Brain microvascular endothelial cell (primary cell): ENCODE data around the gene TLL1.

ENCODE experiments used
- DNase-seq: peaks from one replicate; pipeline ENCODE4 v3.0.0-alpha.2; 2020
- H3K27ac ChIP-seq: fragments of 250-450 bp; sonication (Bioruptor Pico); 2 replicates; pipeline ENCODE4 v1.5.1; 2020; ENCODE audit warnings: mild to moderate bottlenecking, moderate library complexity
- H3K27me3 ChIP-seq: fragments of 250-450 bp; sonication (Bioruptor Pico); replicated peaks from 2 replicates; pipeline ENCODE4 v1.5.1; 2020; ENCODE audit warnings: mild to moderate bottlenecking
- H3K36me3 ChIP-seq: fragments of 250-450 bp; sonication (Bioruptor Pico); replicated peaks from 2 replicates; pipeline ENCODE4 v1.5.1; 2020; ENCODE audit warnings: mild to moderate bottlenecking
- H3K4me3 ChIP-seq: 2 replicates; pipeline ENCODE4 v1.5.1; 2011; ENCODE audit warnings: low read depth, mild to moderate bottlenecking, control low read depth, low read length, moderate library complexity
- in situ Hi-C: cut with HindIII; loops from 2 replicates; pipeline ENCODE4 v1.10.0; 2017; ENCODE audit warnings: low sequenced_read_pairs, low pct_ligation_motif_present
- TF ChIP-seq, protein P1 (sequence below): IDR thresholded peaks from 2 replicates; pipeline ENCODE4 v1.5.1; 2011; ENCODE audit warnings: low read depth, mild to moderate bottlenecking, moderate library complexity, low read length, control low read depth, inconsistent platforms; ENCODE audit errors: missing control alignments

Gene TLL1

DNA sequence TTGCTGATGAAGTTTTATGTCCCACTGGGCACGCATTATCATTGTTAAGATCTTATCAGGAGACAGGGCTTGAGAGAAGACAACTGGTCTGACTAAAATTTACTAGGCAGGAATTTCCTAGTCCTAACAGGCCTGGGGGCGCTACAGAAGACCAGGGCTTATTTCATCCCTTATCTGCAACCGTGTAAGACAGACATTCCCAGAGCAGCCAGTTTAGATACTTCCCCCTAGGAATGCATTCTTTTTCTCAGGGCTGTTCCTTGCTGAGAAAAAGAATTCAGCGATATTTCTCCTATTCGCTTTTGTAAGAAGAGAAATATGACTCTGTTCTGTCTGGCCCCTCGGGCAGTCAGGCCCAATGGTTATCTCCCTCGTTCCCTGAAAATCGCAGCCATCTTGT, 93.8 kb downstream of the TLL1 start:
- Histone ChIP-seq H3K27ac (no peak overlapping the region), H3K36me3 (no peaks in the 10 kb centered on the region), H3K4me3 (no peak overlapping the region), H3K27me3 (no peaks in the 10 kb centered on the region)
- no peak for DNase-seq
- in situ Hi-C loops, result no loop called here
- TF ChIP-seq, protein P1, sequence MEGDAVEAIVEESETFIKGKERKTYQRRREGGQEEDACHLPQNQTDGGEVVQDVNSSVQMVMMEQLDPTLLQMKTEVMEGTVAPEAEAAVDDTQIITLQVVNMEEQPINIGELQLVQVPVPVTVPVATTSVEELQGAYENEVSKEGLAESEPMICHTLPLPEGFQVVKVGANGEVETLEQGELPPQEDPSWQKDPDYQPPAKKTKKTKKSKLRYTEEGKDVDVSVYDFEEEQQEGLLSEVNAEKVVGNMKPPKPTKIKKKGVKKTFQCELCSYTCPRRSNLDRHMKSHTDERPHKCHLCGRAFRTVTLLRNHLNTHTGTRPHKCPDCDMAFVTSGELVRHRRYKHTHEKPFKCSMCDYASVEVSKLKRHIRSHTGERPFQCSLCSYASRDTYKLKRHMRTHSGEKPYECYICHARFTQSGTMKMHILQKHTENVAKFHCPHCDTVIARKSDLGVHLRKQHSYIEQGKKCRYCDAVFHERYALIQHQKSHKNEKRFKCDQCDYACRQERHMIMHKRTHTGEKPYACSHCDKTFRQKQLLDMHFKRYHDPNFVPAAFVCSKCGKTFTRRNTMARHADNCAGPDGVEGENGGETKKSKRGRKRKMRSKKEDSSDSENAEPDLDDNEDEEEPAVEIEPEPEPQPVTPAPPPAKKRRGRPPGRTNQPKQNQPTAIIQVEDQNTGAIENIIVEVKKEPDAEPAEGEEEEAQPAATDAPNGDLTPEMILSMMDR, result no peak

DNA sequence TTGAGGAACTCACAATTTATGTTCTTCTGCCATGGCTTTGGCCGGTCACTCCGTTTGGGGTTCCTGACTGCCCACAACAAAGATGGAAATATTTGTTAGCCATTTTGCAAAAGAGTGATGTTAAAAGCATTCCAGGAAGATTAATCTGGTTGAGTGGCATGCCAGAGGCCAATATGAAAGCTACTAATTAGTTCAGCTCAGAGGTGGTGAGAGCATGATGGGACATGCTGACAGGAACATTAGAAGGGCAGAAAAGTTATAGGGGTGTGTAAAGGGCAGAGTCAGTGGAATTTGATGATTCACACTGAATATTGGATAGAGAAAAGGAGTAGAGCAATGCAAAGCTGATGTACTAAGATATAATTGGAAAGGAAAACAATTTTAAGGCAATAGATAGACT, 94.4 kb downstream of the TLL1 start:
- in situ Hi-C loops, result no loop called here
- Histone ChIP-seq H3K27ac (no peak overlapping the region), H3K27me3 (no peaks in the 10 kb centered on the region), H3K36me3 (no peaks in the 10 kb centered on the region), H3K4me3 (no peak overlapping the region)
- TF ChIP-seq, protein P1, result no peak
- DNase-seq, result no peak

DNA sequence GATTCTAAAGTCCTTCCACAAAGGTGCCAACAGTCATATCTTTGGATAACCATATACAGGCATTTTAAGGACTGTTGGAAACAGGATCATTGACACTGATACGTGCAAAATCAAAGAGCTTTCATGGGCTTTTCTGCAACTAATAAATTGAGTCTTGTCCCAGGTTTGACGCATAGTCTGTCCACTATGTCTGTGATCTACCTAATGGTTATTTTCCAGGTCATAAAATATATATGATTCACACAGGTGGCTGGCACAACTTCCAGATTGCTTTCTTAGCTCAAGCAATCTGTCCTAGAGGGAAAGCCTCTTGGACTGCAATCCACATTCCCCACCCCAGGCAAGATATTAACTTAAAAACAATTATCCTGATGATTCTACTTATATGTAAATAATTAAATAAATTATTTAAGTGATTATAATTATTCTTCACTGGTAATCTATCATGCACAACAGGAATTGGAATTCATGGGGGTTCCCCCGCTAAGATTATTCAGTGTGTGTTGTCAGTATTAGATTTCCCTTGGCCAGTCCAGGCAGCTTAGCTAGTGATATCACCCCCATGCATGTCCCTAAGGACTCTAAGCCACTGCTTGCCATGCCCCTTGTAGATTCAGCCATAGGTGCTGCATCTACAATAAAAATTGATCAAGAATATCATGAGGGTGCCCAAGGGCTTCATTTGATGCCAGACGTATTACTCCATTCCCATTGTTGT, 97.8 kb downstream of the TLL1 start:
- Histone ChIP-seq H3K4me3 (no peak overlapping the region), H3K27me3 (no peaks in the 10 kb centered on the region), H3K36me3 (no peaks in the 10 kb centered on the region), H3K27ac (no peak overlapping the region)
- in situ Hi-C loops, result no loop called here
- DNase-seq, result no peak
- TF ChIP-seq, protein P1, result no peak

DNA sequence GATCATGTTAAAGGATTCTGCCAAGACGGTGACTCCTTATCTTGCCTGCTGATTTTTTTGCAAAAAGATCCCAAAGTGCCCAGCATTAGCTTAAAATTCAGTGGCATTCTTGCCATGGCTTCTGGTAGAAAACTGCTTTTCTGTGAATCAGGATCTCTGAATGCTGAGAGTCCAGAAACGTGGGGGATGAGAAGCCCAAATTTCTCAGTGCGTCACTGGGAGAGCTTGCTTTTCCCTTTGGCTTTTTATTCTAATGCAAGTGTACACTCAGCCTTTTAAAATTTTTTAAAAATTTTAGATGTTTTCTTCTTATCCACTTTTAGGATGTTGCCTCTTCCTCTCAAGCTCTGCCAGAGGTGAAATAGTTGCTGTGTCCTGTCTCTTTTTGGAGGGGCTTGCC, 98.4 kb downstream of the TLL1 start:
- H3K4me3 ChIP-seq, result no peak overlapping the region
- no peak overlapping the region for H3K27ac ChIP-seq
- no peaks in the 10 kb centered on the region for H3K27me3 ChIP-seq
- no peaks in the 10 kb centered on the region for H3K36me3 ChIP-seq
- in situ Hi-C loops, result no loop called here
- DNase-seq, result no peak
- TF ChIP-seq, protein P1, result no peak

DNA sequence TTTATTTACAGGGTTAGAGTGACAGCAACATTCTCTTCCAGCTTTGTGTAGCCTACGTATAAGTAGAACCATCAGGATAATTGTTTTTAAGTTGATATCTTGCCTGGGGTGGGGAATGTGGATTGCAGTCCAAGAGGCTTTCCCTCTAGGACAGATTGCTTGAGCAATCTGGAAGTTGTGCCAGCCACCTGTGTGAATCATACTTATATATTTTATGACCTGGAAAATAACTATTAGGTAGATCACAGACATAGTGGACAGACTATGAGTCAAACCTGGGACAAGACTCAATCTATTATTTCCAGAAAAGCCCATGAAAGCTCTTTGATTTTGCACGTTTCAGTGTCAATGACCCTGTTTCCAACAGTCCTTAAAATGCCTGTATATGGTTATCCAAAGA, 98.9 kb downstream of the TLL1 start:
- DNase-seq, result no peak
- H3K36me3 ChIP-seq, result no peaks in the 10 kb centered on the region

More for the DNA sequence above, 98.9 kb downstream of the TLL1 start:
- in situ Hi-C loops, result no loop called here
- Histone ChIP-seq H3K27ac (no peak overlapping the region), H3K27me3 (no peaks in the 10 kb centered on the region), H3K4me3 (no peak overlapping the region)
- TF ChIP-seq, protein P1, result no peak
